ENCODE measurements around the gene ANKH. TPM values are rescaled to one million over a fixed set of nuclear protein-coding genes. Genes with fewer than 3 reads are reported as not detected.

Gene ANKH
- total and polyA plus RNA-seq, 4 donors: 10.8 to 46.7 (median 17.2) TPM

DNA sequence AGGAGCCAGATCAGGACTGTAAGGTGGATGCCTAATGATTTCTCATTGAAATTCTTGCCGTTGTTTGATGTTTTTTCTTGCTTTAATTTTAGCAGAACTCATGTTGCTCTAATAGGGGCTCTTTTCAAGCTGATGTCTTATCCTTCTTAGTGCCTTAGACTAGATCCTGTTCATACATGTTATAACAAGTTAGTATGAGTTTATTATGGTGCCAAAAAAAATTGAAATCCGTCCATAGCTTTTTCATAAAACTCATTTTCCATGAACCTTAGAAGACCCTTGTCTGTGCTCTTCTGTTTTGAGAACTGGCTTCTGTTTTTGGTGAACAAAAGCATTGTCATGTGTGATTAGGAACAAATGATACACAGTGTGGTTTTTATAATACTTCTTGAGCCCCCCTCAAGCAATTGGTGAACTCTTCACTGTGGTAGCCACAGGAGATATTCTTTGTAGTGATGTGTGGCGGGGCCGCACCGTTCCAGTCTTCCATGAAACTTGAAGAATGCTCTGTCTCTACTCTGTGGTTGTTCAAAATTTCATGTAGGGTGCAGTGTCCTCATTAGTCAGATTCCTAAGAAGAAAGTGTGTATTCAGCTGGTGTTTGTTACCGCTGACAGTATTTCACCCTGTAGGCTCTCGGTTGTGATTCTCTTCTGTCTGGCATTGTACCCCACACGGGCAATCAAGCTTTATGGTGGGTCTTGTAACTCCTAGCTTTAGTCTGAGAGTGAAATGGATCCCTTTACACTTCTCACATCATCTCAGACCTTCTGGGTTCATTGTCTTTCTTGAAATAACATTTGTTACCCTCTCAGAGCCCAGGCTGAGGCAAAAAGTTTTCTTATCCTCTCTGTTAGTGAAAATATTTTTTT, 196.4 kb downstream of the ANKH start:
- no peak overlapping the region for H3K9ac ChIP-seq (ENCODE audit: insufficient read depth in 1 of 2, low read length in 2 of 2)
- H3K27me3 ChIP-seq (ENCODE audit: control insufficient read depth in 3 of 3, insufficient read depth in 3 of 3, low read length in 2 of 3): no peaks in the 10 kb centered on the region
- TF ChIP-seq, protein P1, sequence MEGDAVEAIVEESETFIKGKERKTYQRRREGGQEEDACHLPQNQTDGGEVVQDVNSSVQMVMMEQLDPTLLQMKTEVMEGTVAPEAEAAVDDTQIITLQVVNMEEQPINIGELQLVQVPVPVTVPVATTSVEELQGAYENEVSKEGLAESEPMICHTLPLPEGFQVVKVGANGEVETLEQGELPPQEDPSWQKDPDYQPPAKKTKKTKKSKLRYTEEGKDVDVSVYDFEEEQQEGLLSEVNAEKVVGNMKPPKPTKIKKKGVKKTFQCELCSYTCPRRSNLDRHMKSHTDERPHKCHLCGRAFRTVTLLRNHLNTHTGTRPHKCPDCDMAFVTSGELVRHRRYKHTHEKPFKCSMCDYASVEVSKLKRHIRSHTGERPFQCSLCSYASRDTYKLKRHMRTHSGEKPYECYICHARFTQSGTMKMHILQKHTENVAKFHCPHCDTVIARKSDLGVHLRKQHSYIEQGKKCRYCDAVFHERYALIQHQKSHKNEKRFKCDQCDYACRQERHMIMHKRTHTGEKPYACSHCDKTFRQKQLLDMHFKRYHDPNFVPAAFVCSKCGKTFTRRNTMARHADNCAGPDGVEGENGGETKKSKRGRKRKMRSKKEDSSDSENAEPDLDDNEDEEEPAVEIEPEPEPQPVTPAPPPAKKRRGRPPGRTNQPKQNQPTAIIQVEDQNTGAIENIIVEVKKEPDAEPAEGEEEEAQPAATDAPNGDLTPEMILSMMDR (IDR thresholded peaks at IDR 0.05; ENCODE audit: control extremely low read depth, extremely low read depth): no peak
- 82 to 85% methylated on average over 8 of the region's 8 CpGs for WGBS, 2 donors
- DNase-seq: peak in 1 of 3 donors; percentile 44
- no peak for ATAC-seq (ENCODE audit: insufficient read depth, low FRiP score)
- H3K9me3 ChIP-seq (ENCODE audit: control insufficient read depth in 4 of 4, insufficient read depth in 3 of 4, low read length in 3 of 4): no peaks in the 10 kb centered on the region
- peaks cover 4% of the 10 kb centered on the region in 4 donors for H3K36me3 ChIP-seq (ENCODE audit: control insufficient read depth in 4 of 4, insufficient read depth in 4 of 4, low read length in 4 of 4)
- H3K4me3 ChIP-seq: no peak overlapping the region
- H3K4me1 ChIP-seq (ENCODE audit: control insufficient read depth in 5 of 5, insufficient read depth in 5 of 5, low read length in 5 of 5): peaks cover 16 to 40% (median 19%) of the 10 kb centered on the region in 5 donors
- no peak overlapping the region for H3K27ac ChIP-seq (ENCODE audit: low read depth in 1 of 2, low read length in 1 of 2)

DNA sequence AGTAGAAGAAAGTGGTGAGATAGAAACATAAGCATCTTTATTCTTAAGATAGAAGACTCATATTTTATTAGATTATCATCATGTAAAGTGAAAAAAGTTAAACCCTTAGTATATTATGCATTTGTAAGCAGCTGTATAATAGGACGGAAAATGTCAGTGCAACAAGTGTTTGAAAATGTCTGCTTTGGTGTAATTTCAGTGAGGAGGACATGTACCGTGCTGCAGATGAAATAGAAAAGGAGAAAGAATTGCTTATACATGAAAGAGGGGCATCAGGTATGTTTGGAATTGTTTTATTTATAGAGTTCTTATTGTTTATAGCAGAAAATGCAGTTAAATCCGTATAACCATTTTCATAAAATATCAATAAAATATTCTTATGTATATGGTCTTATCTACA, 198.1 kb downstream of the ANKH start:
- ATAC-seq (ENCODE audit: insufficient read depth, low FRiP score) (no peak), DNase-seq (no peak)
- WGBS, 2 donors: 69 to 94% methylated on average over 3 of the region's 3 CpGs
- H3K27ac ChIP-seq (ENCODE audit: low read depth in 1 of 2, low read length in 1 of 2): no peak overlapping the region
- H3K9me3 ChIP-seq (ENCODE audit: control insufficient read depth in 4 of 4, insufficient read depth in 3 of 4, low read length in 3 of 4): no peaks in the 10 kb centered on the region
- H3K4me1 ChIP-seq (ENCODE audit: control insufficient read depth in 5 of 5, insufficient read depth in 5 of 5, low read length in 5 of 5): peaks cover 14 to 37% (median 19%) of the 10 kb centered on the region in 5 donors
- TF ChIP-seq, protein P1 (IDR thresholded peaks at IDR 0.05; ENCODE audit: control extremely low read depth, extremely low read depth): no peak
- H3K4me3 ChIP-seq: no peak overlapping the region
- H3K9ac ChIP-seq (ENCODE audit: insufficient read depth in 1 of 2, low read length in 2 of 2): no peak overlapping the region
- H3K36me3 ChIP-seq (ENCODE audit: control insufficient read depth in 4 of 4, insufficient read depth in 4 of 4, low read length in 4 of 4): peaks cover 0 to 4% (median 2%) of the 10 kb centered on the region in 4 donors
- H3K27me3 ChIP-seq (ENCODE audit: control insufficient read depth in 3 of 3, insufficient read depth in 3 of 3, low read length in 2 of 3): no peaks in the 10 kb centered on the region

DNA sequence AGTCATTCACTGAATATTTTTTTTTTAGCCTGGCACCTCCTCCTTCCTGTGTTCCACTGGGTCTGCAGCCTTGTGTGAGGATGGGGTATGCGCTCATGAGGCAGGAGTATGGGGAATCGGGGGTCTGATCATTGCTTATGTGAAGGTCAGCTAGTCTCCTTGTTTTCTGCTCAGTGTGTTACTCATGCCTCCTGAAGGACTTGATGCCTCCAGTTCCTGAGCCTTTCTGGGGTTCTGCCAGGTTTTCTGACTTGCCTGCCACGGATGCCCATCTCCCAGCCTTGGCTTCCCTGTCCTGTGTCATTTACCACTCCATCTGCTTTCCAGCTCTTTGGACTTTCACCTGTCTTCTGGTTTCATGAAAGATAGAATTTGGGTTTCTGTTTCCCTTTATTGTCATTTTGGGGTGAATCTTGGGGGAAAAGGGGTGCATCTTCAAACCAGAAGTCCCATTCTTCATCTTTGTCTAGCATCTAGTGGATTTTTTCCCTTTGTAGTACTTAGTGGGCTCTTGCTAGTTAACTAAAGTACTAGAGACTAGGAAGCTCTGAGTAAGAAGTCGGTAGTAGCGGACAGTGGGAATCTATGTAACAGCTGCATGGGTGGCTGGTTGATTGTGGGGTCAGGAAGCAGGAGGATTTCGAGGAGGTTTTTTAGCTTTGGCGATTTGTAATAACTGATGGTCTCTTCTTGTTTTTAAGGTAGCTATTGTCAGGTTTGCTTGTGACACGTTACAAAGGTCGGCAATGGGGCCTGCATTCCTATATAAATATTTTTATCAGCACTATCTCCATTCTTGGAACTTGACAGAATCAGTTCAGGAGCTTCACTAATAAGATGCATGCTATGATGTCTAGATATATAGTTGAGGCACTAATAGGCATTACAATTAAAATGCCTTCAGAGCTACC, 198.8 kb downstream of the ANKH start:
- no peak overlapping the region for H3K4me3 ChIP-seq
- ATAC-seq (ENCODE audit: insufficient read depth, low FRiP score): no peak
- no peak for DNase-seq
- H3K9me3 ChIP-seq (ENCODE audit: control insufficient read depth in 4 of 4, insufficient read depth in 3 of 4, low read length in 3 of 4): no peaks in the 10 kb centered on the region
- WGBS, 2 donors: 85 to 91% methylated on average over 9 of the region's 9 CpGs
- H3K4me1 ChIP-seq (ENCODE audit: control insufficient read depth in 5 of 5, insufficient read depth in 5 of 5, low read length in 5 of 5): peaks cover 15 to 35% (median 19%) of the 10 kb centered on the region in 5 donors
- no peak overlapping the region for H3K9ac ChIP-seq (ENCODE audit: insufficient read depth in 1 of 2, low read length in 2 of 2)
- H3K36me3 ChIP-seq (ENCODE audit: control insufficient read depth in 4 of 4, insufficient read depth in 4 of 4, low read length in 4 of 4): peaks cover 0 to 4% (median under 1%) of the 10 kb centered on the region in 4 donors
- H3K27me3 ChIP-seq (ENCODE audit: control insufficient read depth in 3 of 3, insufficient read depth in 3 of 3, low read length in 2 of 3): no peaks in the 10 kb centered on the region
- H3K27ac ChIP-seq (ENCODE audit: low read depth in 1 of 2, low read length in 1 of 2): peak overlapping the region; percentile 51 to 52
- TF ChIP-seq, protein P1 (IDR thresholded peaks at IDR 0.05; ENCODE audit: control extremely low read depth, extremely low read depth): no peak
